ENCODE data around the gene GPR161. TPM values are rescaled to one million over a fixed set of nuclear protein-coding genes. Genes with fewer than 3 reads are reported as not detected.

Gene GPR161
- total and polyA plus RNA-seq, 2 of the 13 experiments (the other 11 are each of a cell fraction or from before 2014, with no cell fraction given), result 0.13 to 0.35 TPM

DNA sequence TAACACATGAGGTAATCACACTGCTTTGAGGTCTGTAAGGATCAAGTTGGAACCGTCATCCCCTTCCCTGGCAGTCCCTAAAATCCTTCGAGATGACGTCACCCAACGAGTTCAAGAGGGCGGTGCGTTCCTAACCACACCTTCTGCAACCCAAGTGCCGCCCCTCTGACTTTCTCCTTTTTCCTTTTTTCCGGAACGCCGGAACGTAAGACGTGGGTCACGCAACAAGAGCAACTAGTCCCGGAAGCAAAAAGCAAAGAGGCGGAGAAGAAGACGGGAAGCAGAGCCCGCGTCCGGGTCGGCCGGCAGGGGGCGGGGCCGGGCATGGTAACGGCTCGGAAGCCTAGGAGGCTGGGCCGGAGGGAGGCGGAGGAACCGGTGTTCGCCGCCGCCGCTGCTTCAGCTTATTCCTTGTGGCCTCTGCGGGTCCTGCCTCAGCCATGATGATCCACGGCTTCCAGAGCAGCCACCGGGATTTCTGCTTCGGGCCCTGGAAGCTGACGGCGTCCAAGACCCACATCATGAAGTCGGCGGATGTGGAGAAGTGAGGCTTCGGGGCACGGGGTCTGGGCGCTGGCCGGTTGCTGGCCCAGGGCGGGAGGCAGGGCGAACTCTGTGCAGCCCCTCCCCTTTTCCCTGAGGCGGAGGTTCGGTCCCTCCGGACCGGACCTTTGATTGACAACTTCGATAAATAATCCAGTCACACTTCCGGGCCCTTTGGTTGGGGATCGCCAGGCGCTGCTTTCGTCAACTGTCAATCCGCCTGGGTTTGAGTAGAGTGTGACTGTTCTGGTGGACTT lies 42.1 kb upstream of the GPR161 start, which contains the start of gene TIPRL (continued):
- TF ChIP-seq, protein P1, sequence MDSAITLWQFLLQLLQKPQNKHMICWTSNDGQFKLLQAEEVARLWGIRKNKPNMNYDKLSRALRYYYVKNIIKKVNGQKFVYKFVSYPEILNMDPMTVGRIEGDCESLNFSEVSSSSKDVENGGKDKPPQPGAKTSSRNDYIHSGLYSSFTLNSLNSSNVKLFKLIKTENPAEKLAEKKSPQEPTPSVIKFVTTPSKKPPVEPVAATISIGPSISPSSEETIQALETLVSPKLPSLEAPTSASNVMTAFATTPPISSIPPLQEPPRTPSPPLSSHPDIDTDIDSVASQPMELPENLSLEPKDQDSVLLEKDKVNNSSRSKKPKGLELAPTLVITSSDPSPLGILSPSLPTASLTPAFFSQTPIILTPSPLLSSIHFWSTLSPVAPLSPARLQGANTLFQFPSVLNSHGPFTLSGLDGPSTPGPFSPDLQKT (CRISPR knock-in tag; IDR thresholded peaks at IDR 0.05; ENCODE audit: borderline replicate concordance), result no peak
- TF ChIP-seq MEIS1 (CRISPR knock-in tag; IDR thresholded peaks at IDR 0.05; ENCODE audit: borderline replicate concordance) (peak; percentile 45; the same call in 1 of the 2 replicates), TP53 (CRISPR knock-in tag; conservative IDR thresholded peaks at IDR 0.05) (no peak), THYN1 (CRISPR knock-in tag; IDR thresholded peaks at IDR 0.05; ENCODE audit: borderline replicate concordance, low read depth) (0 out of 2 replicates have a peak, but pooled peaks have one; percentile 37), YY1 (IDR thresholded peaks at IDR 0.05; ENCODE audit: insufficient read depth, insufficient replicate concordance, low read depth, low read length) (peak; percentile 60), ZNF607 (CRISPR knock-in tag; IDR thresholded peaks at IDR 0.05; ENCODE audit: borderline replicate concordance) (no peak), ELF3 (CRISPR knock-in tag; IDR thresholded peaks at IDR 0.05) (peak; percentile 77), ZNF547 (CRISPR knock-in tag; IDR thresholded peaks at IDR 0.05) (0 out of 2 replicates have a peak, but pooled peaks have one; percentile 66), KLF12 (CRISPR knock-in tag; IDR thresholded peaks at IDR 0.05; ENCODE audit: borderline replicate concordance) (no peak), KDM5B (CRISPR knock-in tag; IDR thresholded peaks at IDR 0.05; ENCODE audit: borderline replicate concordance) (peak; percentile 88), IKZF4 (CRISPR knock-in tag; IDR thresholded peaks at IDR 0.05; ENCODE audit: borderline replicate concordance, low read depth, not compliant biosample characterization) (no peak), HOXA7 (CRISPR knock-in tag; IDR thresholded peaks at IDR 0.05) (no peak), ZNF451 (CRISPR knock-in tag; IDR thresholded peaks at IDR 0.05) (no peak), ZNF605 (CRISPR knock-in tag; IDR thresholded peaks at IDR 0.05) (0 out of 2 replicates have a peak, but pooled peaks have one; percentile 43)
- TF ChIP-seq, protein P2, sequence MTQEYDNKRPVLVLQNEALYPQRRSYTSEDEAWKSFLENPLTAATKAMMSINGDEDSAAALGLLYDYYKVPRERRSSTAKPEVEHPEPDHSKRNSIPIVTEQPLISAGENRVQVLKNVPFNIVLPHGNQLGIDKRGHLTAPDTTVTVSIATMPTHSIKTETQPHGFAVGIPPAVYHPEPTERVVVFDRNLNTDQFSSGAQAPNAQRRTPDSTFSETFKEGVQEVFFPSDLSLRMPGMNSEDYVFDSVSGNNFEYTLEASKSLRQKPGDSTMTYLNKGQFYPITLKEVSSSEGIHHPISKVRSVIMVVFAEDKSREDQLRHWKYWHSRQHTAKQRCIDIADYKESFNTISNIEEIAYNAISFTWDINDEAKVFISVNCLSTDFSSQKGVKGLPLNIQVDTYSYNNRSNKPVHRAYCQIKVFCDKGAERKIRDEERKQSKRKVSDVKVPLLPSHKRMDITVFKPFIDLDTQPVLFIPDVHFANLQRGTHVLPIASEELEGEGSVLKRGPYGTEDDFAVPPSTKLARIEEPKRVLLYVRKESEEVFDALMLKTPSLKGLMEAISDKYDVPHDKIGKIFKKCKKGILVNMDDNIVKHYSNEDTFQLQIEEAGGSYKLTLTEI (CRISPR knock-in tag; conservative IDR thresholded peaks at IDR 0.05), result no peak
- TF ChIP-seq, protein P3, sequence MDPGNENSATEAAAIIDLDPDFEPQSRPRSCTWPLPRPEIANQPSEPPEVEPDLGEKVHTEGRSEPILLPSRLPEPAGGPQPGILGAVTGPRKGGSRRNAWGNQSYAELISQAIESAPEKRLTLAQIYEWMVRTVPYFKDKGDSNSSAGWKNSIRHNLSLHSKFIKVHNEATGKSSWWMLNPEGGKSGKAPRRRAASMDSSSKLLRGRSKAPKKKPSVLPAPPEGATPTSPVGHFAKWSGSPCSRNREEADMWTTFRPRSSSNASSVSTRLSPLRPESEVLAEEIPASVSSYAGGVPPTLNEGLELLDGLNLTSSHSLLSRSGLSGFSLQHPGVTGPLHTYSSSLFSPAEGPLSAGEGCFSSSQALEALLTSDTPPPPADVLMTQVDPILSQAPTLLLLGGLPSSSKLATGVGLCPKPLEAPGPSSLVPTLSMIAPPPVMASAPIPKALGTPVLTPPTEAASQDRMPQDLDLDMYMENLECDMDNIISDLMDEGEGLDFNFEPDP (CRISPR knock-in tag; conservative IDR thresholded peaks at IDR 0.05), result no peak
- TF ChIP-seq, protein P4, sequence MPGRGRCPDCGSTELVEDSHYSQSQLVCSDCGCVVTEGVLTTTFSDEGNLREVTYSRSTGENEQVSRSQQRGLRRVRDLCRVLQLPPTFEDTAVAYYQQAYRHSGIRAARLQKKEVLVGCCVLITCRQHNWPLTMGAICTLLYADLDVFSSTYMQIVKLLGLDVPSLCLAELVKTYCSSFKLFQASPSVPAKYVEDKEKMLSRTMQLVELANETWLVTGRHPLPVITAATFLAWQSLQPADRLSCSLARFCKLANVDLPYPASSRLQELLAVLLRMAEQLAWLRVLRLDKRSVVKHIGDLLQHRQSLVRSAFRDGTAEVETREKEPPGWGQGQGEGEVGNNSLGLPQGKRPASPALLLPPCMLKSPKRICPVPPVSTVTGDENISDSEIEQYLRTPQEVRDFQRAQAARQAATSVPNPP (CRISPR knock-in tag; IDR thresholded peaks at IDR 0.05), result no peak
- TF ChIP-seq, protein P5, sequence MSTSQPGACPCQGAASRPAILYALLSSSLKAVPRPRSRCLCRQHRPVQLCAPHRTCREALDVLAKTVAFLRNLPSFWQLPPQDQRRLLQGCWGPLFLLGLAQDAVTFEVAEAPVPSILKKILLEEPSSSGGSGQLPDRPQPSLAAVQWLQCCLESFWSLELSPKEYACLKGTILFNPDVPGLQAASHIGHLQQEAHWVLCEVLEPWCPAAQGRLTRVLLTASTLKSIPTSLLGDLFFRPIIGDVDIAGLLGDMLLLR (CRISPR knock-in tag; IDR thresholded peaks at IDR 0.05), result peak; percentile 24; the same call in 1 of the 2 replicates
- TF ChIP-seq, protein P6, sequence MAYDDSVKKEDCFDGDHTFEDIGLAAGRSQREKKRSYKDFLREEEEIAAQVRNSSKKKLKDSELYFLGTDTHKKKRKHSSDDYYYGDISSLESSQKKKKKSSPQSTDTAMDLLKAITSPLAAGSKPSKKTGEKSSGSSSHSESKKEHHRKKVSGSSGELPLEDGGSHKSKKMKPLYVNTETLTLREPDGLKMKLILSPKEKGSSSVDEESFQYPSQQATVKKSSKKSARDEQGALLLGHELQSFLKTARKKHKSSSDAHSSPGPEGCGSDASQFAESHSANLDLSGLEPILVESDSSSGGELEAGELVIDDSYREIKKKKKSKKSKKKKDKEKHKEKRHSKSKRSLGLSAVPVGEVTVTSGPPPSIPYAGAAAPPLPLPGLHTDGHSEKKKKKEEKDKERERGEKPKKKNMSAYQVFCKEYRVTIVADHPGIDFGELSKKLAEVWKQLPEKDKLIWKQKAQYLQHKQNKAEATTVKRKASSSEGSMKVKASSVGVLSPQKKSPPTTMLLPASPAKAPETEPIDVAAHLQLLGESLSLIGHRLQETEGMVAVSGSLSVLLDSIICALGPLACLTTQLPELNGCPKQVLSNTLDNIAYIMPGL (CRISPR knock-in tag; IDR thresholded peaks at IDR 0.05; ENCODE audit: borderline replicate concordance in 1 of 2, low read depth in 1 of 2), result peak; percentile 90 to 91
